ENCODE measurements around the gene ASAP2.

ASAP2 gene

DNA sequence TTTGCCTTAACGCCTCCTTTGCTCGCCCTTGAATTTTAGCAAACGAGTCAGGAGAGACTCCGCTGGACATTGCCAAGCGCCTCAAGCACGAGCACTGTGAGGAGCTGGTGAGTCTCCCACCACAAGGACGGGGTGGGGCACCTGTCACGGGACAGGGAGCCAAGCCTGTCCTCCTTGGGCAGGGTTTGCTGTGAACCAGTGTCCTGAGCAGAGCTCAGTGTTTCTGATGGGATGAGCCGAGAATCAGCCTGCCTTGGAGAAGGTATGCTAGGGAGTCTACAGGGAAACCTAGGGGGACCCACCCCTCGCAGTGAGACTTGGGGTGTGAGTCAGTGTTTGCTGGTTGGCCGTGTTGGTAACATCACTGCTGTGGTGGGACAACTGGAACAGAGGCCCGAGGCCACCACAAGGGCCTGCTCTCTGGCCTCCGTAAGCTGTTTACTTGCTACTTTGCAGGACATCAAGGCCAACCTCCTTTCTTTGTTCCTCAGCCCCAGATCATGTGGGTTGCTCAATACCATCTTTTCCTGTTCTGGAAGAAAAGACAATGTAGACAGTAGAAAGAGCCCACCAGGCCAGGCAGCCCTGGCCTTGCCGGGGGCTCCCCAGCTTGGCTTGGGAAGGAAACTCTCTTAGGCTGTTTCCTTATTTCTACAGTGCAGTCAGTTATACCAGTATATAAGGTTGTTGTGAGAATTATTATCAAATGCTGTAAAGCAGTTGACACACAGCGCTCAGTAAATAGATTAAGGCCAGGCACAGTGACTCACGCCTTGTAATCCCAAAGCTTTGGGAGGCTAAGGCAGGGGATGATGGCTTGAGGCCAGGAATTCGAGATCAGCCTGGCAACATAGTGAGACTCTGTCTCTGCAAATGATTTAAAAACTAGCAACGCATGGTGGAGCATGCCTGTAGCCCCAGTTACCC, 174.4 kb downstream of the ASAP2 start:
- TF ChIP-seq FOXP2 (optimal IDR thresholded peaks at IDR 0.05; ENCODE audit: borderline replicate concordance, extremely low read depth, extremely low read length, insufficient read depth), result peak; percentile 55
- TF ChIP-seq, protein P1, sequence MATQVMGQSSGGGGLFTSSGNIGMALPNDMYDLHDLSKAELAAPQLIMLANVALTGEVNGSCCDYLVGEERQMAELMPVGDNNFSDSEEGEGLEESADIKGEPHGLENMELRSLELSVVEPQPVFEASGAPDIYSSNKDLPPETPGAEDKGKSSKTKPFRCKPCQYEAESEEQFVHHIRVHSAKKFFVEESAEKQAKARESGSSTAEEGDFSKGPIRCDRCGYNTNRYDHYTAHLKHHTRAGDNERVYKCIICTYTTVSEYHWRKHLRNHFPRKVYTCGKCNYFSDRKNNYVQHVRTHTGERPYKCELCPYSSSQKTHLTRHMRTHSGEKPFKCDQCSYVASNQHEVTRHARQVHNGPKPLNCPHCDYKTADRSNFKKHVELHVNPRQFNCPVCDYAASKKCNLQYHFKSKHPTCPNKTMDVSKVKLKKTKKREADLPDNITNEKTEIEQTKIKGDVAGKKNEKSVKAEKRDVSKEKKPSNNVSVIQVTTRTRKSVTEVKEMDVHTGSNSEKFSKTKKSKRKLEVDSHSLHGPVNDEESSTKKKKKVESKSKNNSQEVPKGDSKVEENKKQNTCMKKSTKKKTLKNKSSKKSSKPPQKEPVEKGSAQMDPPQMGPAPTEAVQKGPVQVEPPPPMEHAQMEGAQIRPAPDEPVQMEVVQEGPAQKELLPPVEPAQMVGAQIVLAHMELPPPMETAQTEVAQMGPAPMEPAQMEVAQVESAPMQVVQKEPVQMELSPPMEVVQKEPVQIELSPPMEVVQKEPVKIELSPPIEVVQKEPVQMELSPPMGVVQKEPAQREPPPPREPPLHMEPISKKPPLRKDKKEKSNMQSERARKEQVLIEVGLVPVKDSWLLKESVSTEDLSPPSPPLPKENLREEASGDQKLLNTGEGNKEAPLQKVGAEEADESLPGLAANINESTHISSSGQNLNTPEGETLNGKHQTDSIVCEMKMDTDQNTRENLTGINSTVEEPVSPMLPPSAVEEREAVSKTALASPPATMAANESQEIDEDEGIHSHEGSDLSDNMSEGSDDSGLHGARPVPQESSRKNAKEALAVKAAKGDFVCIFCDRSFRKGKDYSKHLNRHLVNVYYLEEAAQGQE (IDR thresholded peaks at IDR 0.05; ENCODE audit: insufficient read depth in 1 of 2, low read depth in 2 of 2, low read length in 2 of 2), result no peak

DNA sequence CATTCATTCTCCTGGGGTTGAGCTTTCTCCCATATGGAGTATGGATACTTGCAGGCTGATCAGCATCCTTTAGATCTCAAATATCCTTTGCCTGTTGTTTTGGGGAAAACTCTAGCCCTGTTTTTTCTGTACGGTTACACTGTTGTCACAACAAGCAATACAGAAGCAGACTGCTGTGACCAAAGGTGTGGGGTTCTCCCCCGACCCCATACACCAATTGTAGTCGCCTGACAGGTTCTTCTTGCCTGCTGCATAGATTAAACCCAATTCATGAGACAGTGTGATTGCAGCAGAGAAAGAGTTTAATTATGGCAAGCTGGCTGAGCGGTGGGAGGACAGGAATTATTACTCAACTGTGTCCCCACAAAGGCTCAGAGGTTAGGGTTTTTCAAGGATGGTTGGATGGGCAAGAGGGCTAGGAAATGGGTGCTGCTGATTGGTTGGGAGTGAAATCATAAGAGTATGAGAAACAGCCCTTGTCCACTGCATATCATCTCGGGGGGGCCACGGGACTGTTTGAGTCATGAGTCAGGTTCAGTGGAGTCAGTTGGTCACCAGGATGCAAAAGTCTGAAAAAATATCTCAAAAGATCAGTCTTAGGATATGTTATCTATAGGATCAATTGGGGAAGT, 176.1 kb downstream of the ASAP2 start:
- TF ChIP-seq POLR2AphosphoS5 (IDR thresholded peaks at IDR 0.05; ENCODE audit: low read depth, low read length) (no peak), FOXP2 (optimal IDR thresholded peaks at IDR 0.05; ENCODE audit: borderline replicate concordance, extremely low read depth, extremely low read length, insufficient read depth) (no peak), TAF1 (IDR thresholded peaks at IDR 0.05; ENCODE audit: borderline replicate concordance, insufficient read depth, low read length) (no peak), SIN3A (IDR thresholded peaks at IDR 0.05; ENCODE audit: borderline replicate concordance, insufficient read depth, low read length) (no peak)
- TF ChIP-seq, protein P1 (IDR thresholded peaks at IDR 0.05; ENCODE audit: insufficient read depth in 1 of 2, low read depth in 2 of 2, low read length in 2 of 2), result no peak

GRCh38 chr2:9384521-9384920, 177.9 kb downstream of the ASAP2 start:
- TF ChIP-seq TAF1 (IDR thresholded peaks at IDR 0.05; ENCODE audit: borderline replicate concordance, insufficient read depth, low read length), result no peak
- no peak for TF ChIP-seq POLR2AphosphoS5 (IDR thresholded peaks at IDR 0.05; ENCODE audit: low read depth, low read length)
- no peak for TF ChIP-seq SIN3A (IDR thresholded peaks at IDR 0.05; ENCODE audit: borderline replicate concordance, insufficient read depth, low read length)
- TF ChIP-seq FOXP2 (optimal IDR thresholded peaks at IDR 0.05; ENCODE audit: borderline replicate concordance, extremely low read depth, extremely low read length, insufficient read depth), result no peak
- TF ChIP-seq, protein P1 (IDR thresholded peaks at IDR 0.05; ENCODE audit: insufficient read depth in 1 of 2, low read depth in 2 of 2, low read length in 2 of 2), result no peak

DNA sequence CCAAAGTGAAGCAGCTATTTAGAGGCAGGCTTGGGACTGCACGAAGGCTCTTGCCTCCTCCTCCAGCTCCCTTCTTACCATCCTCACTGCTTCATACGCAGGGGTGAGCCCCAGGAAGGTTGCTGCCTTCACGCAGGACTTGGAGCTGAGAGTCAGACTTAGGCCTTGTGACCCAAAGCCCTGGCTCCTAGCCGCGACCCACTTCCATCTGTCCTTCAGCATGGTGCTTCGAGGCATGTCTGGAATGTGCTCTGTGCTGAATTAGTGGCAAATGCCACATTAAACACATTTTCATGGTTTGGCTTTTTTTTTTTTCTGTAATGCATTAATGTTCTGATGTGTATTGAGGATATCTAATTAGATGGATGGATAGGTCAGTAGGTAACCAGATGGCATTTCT, 179.2 kb downstream of the ASAP2 start:
- TF ChIP-seq POLR2AphosphoS5 (IDR thresholded peaks at IDR 0.05; ENCODE audit: low read depth, low read length), result no peak
- TF ChIP-seq FOXP2 (optimal IDR thresholded peaks at IDR 0.05; ENCODE audit: borderline replicate concordance, extremely low read depth, extremely low read length, insufficient read depth), result no peak
- TF ChIP-seq, protein P1 (IDR thresholded peaks at IDR 0.05; ENCODE audit: insufficient read depth in 1 of 2, low read depth in 2 of 2, low read length in 2 of 2), result no peak
- no peak for TF ChIP-seq SIN3A (IDR thresholded peaks at IDR 0.05; ENCODE audit: borderline replicate concordance, insufficient read depth, low read length)
- TF ChIP-seq TAF1 (IDR thresholded peaks at IDR 0.05; ENCODE audit: borderline replicate concordance, insufficient read depth, low read length), result no peak

Measured in PFSK-1 (cell line).